Fibroblast of upper back skin (primary cell): ENCODE data around the gene SRGN.
A peak's percentile ranks its signal among the peaks of the same experiment; 100 is the strongest.

Source experiments
- DNase-seq: peaks from one replicate; pipeline ENCODE4 v3.0.0-alpha.2; 2013

SRGN gene

GRCh38 chr10:69061305-69062161, 26.4 kb upstream of the SRGN start:
- peak; percentile 95 for DNase-seq

- DNase-seq = no peak
Observed at GRCh38 chr10:69062901-69063300, 25.0 kb upstream of the SRGN start.

- no peak for DNase-seq
Observed at GRCh38 chr10:69064762-69065328, 23.1 kb upstream of the SRGN start.

- peak; percentile 54 for DNase-seq
Observed at GRCh38 chr10:69065406-69066361, 22.2 kb upstream of the SRGN start.

- DNase-seq = no peak
Observed at GRCh38 chr10:69067189-69067588, 20.7 kb upstream of the SRGN start.

- DNase-seq = no peak
Observed at GRCh38 chr10:69068549-69068948, 19.4 kb upstream of the SRGN start.

- peak; percentile 17 for DNase-seq
Observed at GRCh38 chr10:69069090-69070042, 18.5 kb upstream of the SRGN start.

- DNase-seq = no peak
Observed at GRCh38 chr10:69070951-69071350, 17.0 kb upstream of the SRGN start.

GRCh38 chr10:69071610-69072009, 16.3 kb upstream of the SRGN start:
- no peak for DNase-seq

GRCh38 chr10:69073026-69073425, 14.9 kb upstream of the SRGN start:
- no peak for DNase-seq

GRCh38 chr10:69073736-69074364, 14.1 kb upstream of the SRGN start:
- DNase-seq = no peak

- DNase-seq = no peak
Observed at GRCh38 chr10:69074532-69074931, 13.4 kb upstream of the SRGN start.

GRCh38 chr10:69075431-69075830, 12.5 kb upstream of the SRGN start:
- no peak for DNase-seq

- no peak for DNase-seq
Observed at GRCh38 chr10:69078311-69078710, 9.6 kb upstream of the SRGN start.

- no peak for DNase-seq
Observed at GRCh38 chr10:69080226-69080625, 7.7 kb upstream of the SRGN start.

GRCh38 chr10:69086001-69086509, 1.8 kb upstream of the SRGN start:
- peak; percentile 12 for DNase-seq

- DNase-seq = no peak
Observed at GRCh38 chr10:69088471-69088769, 517 bp downstream of the SRGN start.

- peak; percentile 19 for DNase-seq
Observed at GRCh38 chr10:69088801-69089501, 1.0 kb downstream of the SRGN start.

- no peak for DNase-seq
Observed at GRCh38 chr10:69089638-69090599, 2.0 kb downstream of the SRGN start.

GRCh38 chr10:69090685-69091084, 2.8 kb downstream of the SRGN start:
- no peak for DNase-seq
